H1 (cell line): ENCODE measurements around the gene LTA4H. TPM values are rescaled to one million over a fixed set of nuclear protein-coding genes. Genes with fewer than 3 reads are reported as not detected.

Experiments used
- CTCF ChIA-PET: fragments of 300-600 bp; sonication (Branson Sonifier 250); formaldehyde crosslinking; loops from one replicate; lab custom pipeline; 2021; ENCODE audit not compliant: partially characterized antibody; lab: Charles Lee
- POLR2A ChIA-PET: fragments of 300-600 bp; sonication (Branson Sonifier 250); formaldehyde crosslinking; loops from one replicate; lab custom pipeline; 2021; ENCODE audit warnings: inconsistent platforms; ENCODE audit not compliant: partially characterized antibody; lab: Charles Lee
- DNase-seq, 2 experiments: peaks; one replicate each; pipeline versions ENCODE4 v3.0.0 to v3.0.0-alpha.2; 2010 to 2022; ENCODE audit warnings: low spot score in 2 of 2, low read depth in 1 of 2, mixed read lengths in 1 of 2
- FAIRE-seq: peaks from 2 replicates; lab custom pipeline; 2011; peaks lifted over from hg19 to GRCh38; lab: Jason Lieb, UNC
- H2AFZ ChIP-seq: 2 replicates; pipeline ENCODE4 v1.8.1; 2012; ENCODE audit warnings: low read length, inconsistent platforms
- H2AK5ac ChIP-seq: 2 replicates; pipeline ENCODE4 v1.6.1; 2013; ENCODE audit warnings: low read depth, low read length
- H2BK120ac ChIP-seq: replicated peaks from 2 replicates; pipeline ENCODE3; 2013; ENCODE audit warnings: low read depth, low read length, inconsistent platforms
- H2BK12ac ChIP-seq: 2 replicates; pipeline ENCODE4 v1.6.1; 2013; ENCODE audit warnings: low read depth, low read length
- H2BK15ac ChIP-seq: 2 replicates; pipeline ENCODE4 v1.6.1; 2013; ENCODE audit warnings: low read length
- H2BK20ac ChIP-seq: 2 replicates; pipeline ENCODE4 v1.6.1; 2013; ENCODE audit warnings: low read length
- H2BK5ac ChIP-seq: 2 replicates; pipeline ENCODE4 v1.6.1; 2013; ENCODE audit warnings: low read depth, low read length
- H3K14ac ChIP-seq: 2 replicates; pipeline ENCODE4 v1.6.1; 2013; ENCODE audit warnings: inconsistent platforms; ENCODE audit not compliant: insufficient read length
- H3K18ac ChIP-seq: 2 replicates; pipeline ENCODE4 v1.6.1; 2013; ENCODE audit warnings: low read length; ENCODE audit errors: extremely low read depth
- H3K23ac ChIP-seq: 2 replicates; pipeline ENCODE4 v1.6.1; 2013; ENCODE audit warnings: inconsistent platforms; ENCODE audit not compliant: insufficient read length
- H3K23me2 ChIP-seq: 2 replicates; pipeline ENCODE4 v1.6.1; 2013; ENCODE audit warnings: low read depth, low read length
- H3K27ac ChIP-seq: 2 replicates; pipeline ENCODE4 v1.6.1; 2011; ENCODE audit warnings: low read depth, low read length, inconsistent platforms
- H3K27me3 ChIP-seq, 4 experiments: replicated peaks in 1 of 4; 1 replicate in 1 of 4; 2 replicates in 3 of 4; pipeline versions ENCODE4 v1.6.1 to v1.8.1; 2011 to 2013; ENCODE audit warnings: low read length in 3 of 4, mild to moderate bottlenecking in 3 of 4, inconsistent platforms in 2 of 4, mixed read lengths in 2 of 4, moderate library complexity in 1 of 4; ENCODE audit not compliant: control insufficient read depth in 3 of 4, insufficient read depth in 3 of 4; ENCODE audit errors: extremely low read depth in 1 of 4
- H3K36me3 ChIP-seq, 4 experiments: 2 replicates each; pipeline versions ENCODE4 v1.6.1 to v1.8.1; 2011 to 2013; ENCODE audit warnings: mild to moderate bottlenecking in 4 of 4, low read length in 3 of 4, moderate library complexity in 2 of 4, control low read depth in 1 of 4, inconsistent platforms in 1 of 4; ENCODE audit not compliant: insufficient read depth in 4 of 4, control insufficient read depth in 2 of 4
- H3K4ac ChIP-seq: replicated peaks from 2 replicates; pipeline ENCODE3; 2013; ENCODE audit warnings: low read length, low read depth, mixed read lengths, inconsistent platforms; ENCODE audit not compliant: insufficient read length
- H3K4me1 ChIP-seq, 4 experiments: replicated peaks in 1 of 4; 1 replicate in 1 of 4; 2 replicates in 3 of 4; pipeline versions ENCODE4 v1.6.1 to v1.8.1; 2011 to 2013; ENCODE audit warnings: low read length in 3 of 4, inconsistent platforms in 2 of 4, mixed read lengths in 1 of 4; ENCODE audit not compliant: insufficient read depth in 4 of 4, control insufficient read depth in 3 of 4
- H3K4me2 ChIP-seq, 2 experiments: 2 replicates each; pipeline versions ENCODE4 v1.6.1 to v1.8.1; 2011 to 2013; ENCODE audit warnings: low read depth in 2 of 2, low read length in 2 of 2, control low read depth in 1 of 2, inconsistent platforms in 1 of 2, mild to moderate bottlenecking in 1 of 2; ENCODE audit not compliant: insufficient read depth in 1 of 2
- H3K4me3 ChIP-seq, 4 experiments: fragments of 200-600, 300-600 bp in 1 of 4; sonication (generic), shearing (Covaris generic), sonication (Bioruptor Twin) in 1 of 4; 2 replicates each; pipeline versions ENCODE4 v1.5.1 to v1.8.1; 2011 to 2016; ENCODE audit warnings: low read length in 4 of 4, low read depth in 3 of 4, control low read depth in 2 of 4, inconsistent platforms in 2 of 4, mild to moderate bottlenecking in 2 of 4, mixed read lengths in 1 of 4, moderate library complexity in 1 of 4; ENCODE audit not compliant: insufficient read depth in 2 of 4; ENCODE audit errors: extremely low read depth in 1 of 4
- H3K56ac ChIP-seq: replicated peaks from 2 replicates; pipeline ENCODE3; 2013; ENCODE audit warnings: low read depth, mild to moderate bottlenecking, mixed read lengths, low read length, inconsistent platforms; ENCODE audit not compliant: insufficient read length
- H3K79me1 ChIP-seq: 2 replicates; pipeline ENCODE4 v1.6.1; 2013; ENCODE audit warnings: low read depth, low read length, control low read depth
- H3K79me2 ChIP-seq, 2 experiments: 2 replicates each; pipeline versions ENCODE4 v1.6.1 to v1.8.1; 2012 to 2013; ENCODE audit warnings: low read length in 2 of 2, mild to moderate bottlenecking in 2 of 2, inconsistent platforms in 1 of 2; ENCODE audit not compliant: insufficient read depth in 2 of 2, control insufficient read depth in 1 of 2
- H3K9ac ChIP-seq, 4 experiments: replicated peaks in 1 of 4; 1 replicate in 1 of 4; 2 replicates in 3 of 4; pipeline versions ENCODE4 v1.6.1 to v1.8.1; 2011 to 2013; ENCODE audit warnings: low read depth in 3 of 4, low read length in 3 of 4, control low read depth in 2 of 4, mild to moderate bottlenecking in 2 of 4, moderate library complexity in 2 of 4, inconsistent platforms in 1 of 4; ENCODE audit errors: extremely low read depth in 1 of 4
- H3K9me3 ChIP-seq, 2 experiments: 2 replicates each; pipeline versions ENCODE4 v1.6.1 to v1.8.1; 2012 to 2013; ENCODE audit warnings: mild to moderate bottlenecking in 2 of 2, moderate library complexity in 2 of 2, control low read depth in 1 of 2, inconsistent platforms in 1 of 2, low read depth in 1 of 2, low read length in 1 of 2, mixed read lengths in 1 of 2; ENCODE audit not compliant: insufficient read depth in 2 of 2
- H4K20me1 ChIP-seq, 2 experiments: replicated peaks in 1 of 2; 2 replicates each; pipeline versions ENCODE3 to v1.8.1; 2011 to 2013; ENCODE audit warnings: inconsistent platforms in 2 of 2, low read length in 2 of 2, mild to moderate bottlenecking in 1 of 2; ENCODE audit not compliant: insufficient read depth in 2 of 2, control insufficient read depth in 1 of 2
- H4K5ac ChIP-seq: 2 replicates; pipeline ENCODE4 v1.6.1; 2013; ENCODE audit warnings: low read length, low read depth, mixed read lengths, inconsistent platforms; ENCODE audit not compliant: insufficient read length
- H4K8ac ChIP-seq: 2 replicates; pipeline ENCODE4 v1.8.0; 2013; ENCODE audit warnings: mild to moderate bottlenecking, moderate library complexity, low read length, inconsistent platforms; ENCODE audit not compliant: insufficient read depth; ENCODE audit errors: extremely low read depth
- H4K91ac ChIP-seq: replicated peaks from 2 replicates; pipeline ENCODE3; 2013; ENCODE audit warnings: low read length, mixed read lengths, inconsistent platforms; ENCODE audit not compliant: insufficient read length
- WGBS, 2 experiments: shearing (Covaris generic) in 1 of 2; methylation state at CpG; one replicate each; pipeline versions ENCODE4 v1.1.6 to v1.1.7; 2013 to 2015; ENCODE audit warnings: low lambda C conversion rate in 2 of 2, mixed read lengths in 2 of 2, inconsistent platforms in 1 of 2, low coverage in 1 of 2, missing lambda C conversion rate in 1 of 2; ENCODE audit not compliant: insufficient replicate concordance in 2 of 2, insufficient coverage in 1 of 2, insufficient read length in 1 of 2; ENCODE audit errors: extremely low coverage in 1 of 2, missing lambda C conversion rate in 1 of 2; 5-methylcytosine and 5-hydroxymethylcytosine counted together
- polyA plus RNA-seq, 7 experiments: library from polyadenylated mRNA; depleted of rRNA in 3 of 7; stranded (reverse) in 5 of 7; unstranded in 2 of 7; fragments of >200 nt in 5 of 7; fragments of 200-250 nt in 2 of 7; gene quantifications; 1 replicate in 5 of 7; 2 replicates in 1 of 7; 4 replicates in 1 of 7; pipeline versions ENCODE4 v1.2.1 to v1.2.3, GENCODE V29; 2011 to 2013; ENCODE audit warnings: missing spikeins in 2 of 7, mixed read lengths in 2 of 7
- total RNA-seq: library from RNA; stranded (reverse); fragmentation: NEBNext Ultra II Directional; extraction: Animal tissue kit (Norgen Biotek cat#: 25700); gene quantifications from 2 replicates; pipeline ENCODE4 v1.2.1, GENCODE V29; 2021

LTA4H gene
- total and polyA plus RNA-seq, 2 of the 8 experiments (the other 6 are each of a cell fraction or from before 2014, with no cell fraction given): 106 to 167 TPM

GRCh38 chr12:96081596-96081995 lies 46.2 kb upstream of the LTA4H start:
- DNase-seq (no peak), FAIRE-seq (no peak)
- Histone ChIP-seq H4K5ac (no peak overlapping the region), H3K4ac (no peak overlapping the region), H2AFZ (no peak overlapping the region), H3K27ac (no peak overlapping the region), H3K9ac (no peak overlapping the region), H4K20me1 (no peaks in the 10 kb centered on the region), H2BK5ac (no peak overlapping the region), H3K14ac (no peak overlapping the region), H3K4me3 (no peak overlapping the region), H3K18ac (no peak overlapping the region), H3K23ac (no peak overlapping the region), H3K56ac (no peak overlapping the region), H3K23me2 (no peaks in the 10 kb centered on the region), H3K79me2 (no peaks in the 10 kb centered on the region), H3K27me3 (no peaks in the 10 kb centered on the region), H3K4me1 (no peaks in the 10 kb centered on the region; a peak in 1 of 7 replicates), H2BK120ac (no peak overlapping the region), H3K4me2 (no peak overlapping the region), H2BK20ac (no peak overlapping the region), H2BK15ac (no peak overlapping the region), H4K91ac (no peak overlapping the region), H2AK5ac (no peak overlapping the region), H3K9me3 (0 out of 4 replicates have a peak, but pooled peaks cover 0 to 6% of the 10 kb centered on the region in 2 experiments), H3K36me3 (no peaks in the 10 kb centered on the region), H4K8ac (no peak overlapping the region), H2BK12ac (no peak overlapping the region), H3K79me1 (no peaks in the 10 kb centered on the region; the same call in 1 of the 2 replicates)
- WGBS, 2 experiments: 90% methylated on average over 3 of the region's 3 CpGs; no CpG with 5 or more reads in 1 of the 2 experiments
- ChIA-PET CTCF (interaction anchor here (1.6 kb wide), 1 partner anchor 10 kb away, joined by 3 read pairs; no protein-coding TSS in a partner anchor), POLR2A (no interaction called here)
